ENCODE results near the gene LMNTD2.

The LMNTD2 gene

GRCh38 chr11:555227-555779 lies 5.2 kb downstream of the LMNTD2 start:
- no peak overlapping the region for H3K4me3 ChIP-seq (ENCODE audit: low read length)

GRCh38 chr11:554428-555226 lies 5.9 kb downstream of the LMNTD2 start:
- peak overlapping the region; percentile 52 for H3K4me2 ChIP-seq (ENCODE audit: low read length)
- H3K27me3 ChIP-seq (ENCODE audit: control insufficient read depth, insufficient read depth, low read length), result peaks cover 32% of the 10 kb centered on the region
- H3K9me3 ChIP-seq (replicated peaks; ENCODE audit: low read length), result no peaks in the 10 kb centered on the region
- no peak overlapping the region for H3K9ac ChIP-seq (ENCODE audit: low read depth, low read length)
- H3K36me3 ChIP-seq (ENCODE audit: insufficient read depth, low read length), result no peaks in the 10 kb centered on the region
- peak overlapping the region; percentile 30 for H3K4me3 ChIP-seq (ENCODE audit: low read length)
- H3K4me1 ChIP-seq (ENCODE audit: control insufficient read depth, insufficient read depth, low read length), result peaks cover 4% of the 10 kb centered on the region

More at GRCh38 chr11:555227-555779, 5.2 kb downstream of the LMNTD2 start:
- H3K27me3 ChIP-seq (ENCODE audit: control insufficient read depth, insufficient read depth, low read length), result peaks cover 30% of the 10 kb centered on the region
- H3K4me2 ChIP-seq (ENCODE audit: low read length), result no peak overlapping the region
- no peaks in the 10 kb centered on the region for H3K36me3 ChIP-seq (ENCODE audit: insufficient read depth, low read length)
- H3K9me3 ChIP-seq (replicated peaks; ENCODE audit: low read length), result no peaks in the 10 kb centered on the region
- H3K9ac ChIP-seq (ENCODE audit: low read depth, low read length), result no peak overlapping the region
- peaks cover 7% of the 10 kb centered on the region for H3K4me1 ChIP-seq (ENCODE audit: control insufficient read depth, insufficient read depth, low read length)

- Histone ChIP-seq H3K36me3 (ENCODE audit: insufficient read depth, low read length) (no peaks in the 10 kb centered on the region), H3K9me3 (replicated peaks; ENCODE audit: low read length) (no peaks in the 10 kb centered on the region), H3K9ac (ENCODE audit: low read depth, low read length) (no peak overlapping the region), H3K4me1 (ENCODE audit: control insufficient read depth, insufficient read depth, low read length) (peaks cover 4% of the 10 kb centered on the region), H3K4me3 (ENCODE audit: low read length) (no peak overlapping the region), H3K4me2 (ENCODE audit: low read length) (no peak overlapping the region), H3K27me3 (ENCODE audit: control insufficient read depth, insufficient read depth, low read length) (peaks cover 32% of the 10 kb centered on the region)
Observed at GRCh38 chr11:553988-554340, 6.6 kb downstream of the LMNTD2 start.

GRCh38 chr11:553083-553987 lies 7.2 kb downstream of the LMNTD2 start:
- H3K9me3 ChIP-seq (replicated peaks; ENCODE audit: low read length), result no peaks in the 10 kb centered on the region
- H3K4me2 ChIP-seq (ENCODE audit: low read length), result no peak overlapping the region
- peaks cover 4% of the 10 kb centered on the region for H3K4me1 ChIP-seq (ENCODE audit: control insufficient read depth, insufficient read depth, low read length)
- no peak overlapping the region for H3K9ac ChIP-seq (ENCODE audit: low read depth, low read length)
- no peak overlapping the region for H3K4me3 ChIP-seq (ENCODE audit: low read length)
- no peaks in the 10 kb centered on the region for H3K36me3 ChIP-seq (ENCODE audit: insufficient read depth, low read length)
- peaks cover 32% of the 10 kb centered on the region for H3K27me3 ChIP-seq (ENCODE audit: control insufficient read depth, insufficient read depth, low read length)

GRCh38 chr11:551596-551995 lies 8.9 kb downstream of the LMNTD2 start:
- Histone ChIP-seq H3K4me2 (ENCODE audit: low read length) (no peak overlapping the region), H3K4me1 (ENCODE audit: control insufficient read depth, insufficient read depth, low read length) (peaks cover 4% of the 10 kb centered on the region), H3K27me3 (ENCODE audit: control insufficient read depth, insufficient read depth, low read length) (peaks cover 18% of the 10 kb centered on the region), H3K9ac (ENCODE audit: low read depth, low read length) (no peak overlapping the region), H3K36me3 (ENCODE audit: insufficient read depth, low read length) (no peaks in the 10 kb centered on the region), H3K9me3 (replicated peaks; ENCODE audit: low read length) (no peaks in the 10 kb centered on the region), H3K4me3 (ENCODE audit: low read length) (no peak overlapping the region)

DNA sequence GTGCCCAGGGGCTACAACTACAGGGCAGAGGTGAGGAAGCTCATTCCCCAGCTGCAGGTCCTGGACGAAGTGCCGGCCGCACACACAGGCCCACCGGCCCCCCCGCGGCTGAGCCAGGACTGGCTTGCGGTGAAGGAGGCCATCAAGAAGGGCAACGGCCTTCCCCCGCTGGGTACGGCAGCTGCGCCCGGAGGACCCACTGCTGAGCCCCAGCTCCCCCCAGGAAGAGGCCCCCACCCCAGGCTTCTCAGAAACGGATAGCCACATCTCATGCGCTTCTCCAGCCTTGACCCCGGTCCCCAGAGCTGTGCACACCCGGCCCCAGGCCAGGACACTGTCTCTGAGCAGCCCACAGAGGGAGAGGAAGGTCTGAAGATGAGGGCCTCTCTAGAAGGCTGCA lies 9.4 kb downstream of the LMNTD2 start:
- H3K4me3 ChIP-seq (ENCODE audit: low read length), result no peak overlapping the region
- no peaks in the 10 kb centered on the region for H3K9me3 ChIP-seq (replicated peaks; ENCODE audit: low read length)
- peaks cover 4% of the 10 kb centered on the region for H3K4me1 ChIP-seq (ENCODE audit: control insufficient read depth, insufficient read depth, low read length)
- H3K9ac ChIP-seq (ENCODE audit: low read depth, low read length), result no peak overlapping the region
- H3K27me3 ChIP-seq (ENCODE audit: control insufficient read depth, insufficient read depth, low read length), result peaks cover 13% of the 10 kb centered on the region
- H3K4me2 ChIP-seq (ENCODE audit: low read length), result no peak overlapping the region
- no peaks in the 10 kb centered on the region for H3K36me3 ChIP-seq (ENCODE audit: insufficient read depth, low read length)

- Histone ChIP-seq H3K9ac (ENCODE audit: low read depth, low read length) (no peak overlapping the region), H3K27me3 (ENCODE audit: control insufficient read depth, insufficient read depth, low read length) (peaks cover 11% of the 10 kb centered on the region), H3K9me3 (replicated peaks; ENCODE audit: low read length) (no peaks in the 10 kb centered on the region), H3K4me2 (ENCODE audit: low read length) (no peak overlapping the region), H3K36me3 (ENCODE audit: insufficient read depth, low read length) (no peaks in the 10 kb centered on the region), H3K4me3 (ENCODE audit: low read length) (no peak overlapping the region), H3K4me1 (ENCODE audit: control insufficient read depth, insufficient read depth, low read length) (peaks cover 4% of the 10 kb centered on the region)
Observed at GRCh38 chr11:550746-551085, 9.8 kb downstream of the LMNTD2 start.

DNA sequence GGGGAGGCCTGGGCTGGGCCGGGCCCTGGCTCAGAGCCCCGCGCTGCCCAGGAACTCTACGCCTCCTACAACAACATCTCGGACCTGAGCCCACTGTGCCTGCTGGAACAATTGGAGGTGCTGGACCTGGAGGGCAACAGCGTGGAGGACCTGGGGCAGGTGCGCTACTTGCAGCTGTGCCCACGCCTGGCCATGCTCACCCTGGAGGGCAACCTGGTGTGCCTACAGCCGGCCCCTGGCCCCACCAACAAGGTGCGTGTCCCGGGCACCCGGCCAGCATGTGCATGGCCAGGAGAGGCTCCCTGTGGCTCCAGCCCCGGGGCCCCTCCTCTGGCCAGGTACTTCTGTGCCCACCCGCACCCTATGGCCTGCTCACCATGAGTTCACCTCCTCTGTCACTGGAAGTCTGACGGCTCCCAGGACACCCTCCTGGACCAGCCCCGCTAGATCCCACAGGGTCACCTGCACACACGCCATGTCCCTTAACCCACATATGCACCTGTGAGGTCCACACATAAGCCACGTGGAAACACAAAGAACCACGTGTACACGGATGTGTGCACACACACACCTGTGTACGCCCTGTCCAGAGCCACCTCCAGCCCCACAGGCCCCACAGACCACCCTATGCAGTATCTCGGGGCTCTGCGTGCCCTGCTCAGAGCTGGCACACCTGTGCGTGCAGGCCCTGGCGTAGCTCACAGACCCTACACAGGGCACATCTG lies 10.4 kb downstream of the LMNTD2 start:
- H3K9ac ChIP-seq (ENCODE audit: low read depth, low read length), result no peak overlapping the region
- no peak overlapping the region for H3K4me3 ChIP-seq (ENCODE audit: low read length)

GRCh38 chr11:548700-549603 lies 11.6 kb downstream of the LMNTD2 start:
- no peak overlapping the region for H3K4me2 ChIP-seq (ENCODE audit: low read length)
- H3K9ac ChIP-seq (ENCODE audit: low read depth, low read length), result no peak overlapping the region
- H3K4me3 ChIP-seq (ENCODE audit: low read length), result no peak overlapping the region
- no peaks in the 10 kb centered on the region for H3K4me1 ChIP-seq (ENCODE audit: control insufficient read depth, insufficient read depth, low read length)
- H3K9me3 ChIP-seq (replicated peaks; ENCODE audit: low read length), result no peaks in the 10 kb centered on the region
- peaks cover 2% of the 10 kb centered on the region for H3K27me3 ChIP-seq (ENCODE audit: control insufficient read depth, insufficient read depth, low read length)
- no peaks in the 10 kb centered on the region for H3K36me3 ChIP-seq (ENCODE audit: insufficient read depth, low read length)

More for the DNA sequence above, 10.4 kb downstream of the LMNTD2 start:
- peaks cover 4% of the 10 kb centered on the region for H3K4me1 ChIP-seq (ENCODE audit: control insufficient read depth, insufficient read depth, low read length)
- peaks cover 7% of the 10 kb centered on the region for H3K27me3 ChIP-seq (ENCODE audit: control insufficient read depth, insufficient read depth, low read length)
- H3K36me3 ChIP-seq (ENCODE audit: insufficient read depth, low read length), result no peaks in the 10 kb centered on the region
- H3K4me2 ChIP-seq (ENCODE audit: low read length), result no peak overlapping the region
- no peaks in the 10 kb centered on the region for H3K9me3 ChIP-seq (replicated peaks; ENCODE audit: low read length)

- H3K4me2 ChIP-seq (ENCODE audit: low read length), result no peak overlapping the region
- no peaks in the 10 kb centered on the region for H3K4me1 ChIP-seq (ENCODE audit: control insufficient read depth, insufficient read depth, low read length)
- H3K36me3 ChIP-seq (ENCODE audit: insufficient read depth, low read length), result no peaks in the 10 kb centered on the region
- no peak overlapping the region for H3K4me3 ChIP-seq (ENCODE audit: low read length)
- H3K9me3 ChIP-seq (replicated peaks; ENCODE audit: low read length), result no peaks in the 10 kb centered on the region
- peaks cover 2% of the 10 kb centered on the region for H3K27me3 ChIP-seq (ENCODE audit: control insufficient read depth, insufficient read depth, low read length)
- H3K9ac ChIP-seq (ENCODE audit: low read depth, low read length), result no peak overlapping the region
Observed at GRCh38 chr11:545171-545570, 15.4 kb downstream of the LMNTD2 start.

Measured in skeletal muscle satellite cell (primary cell).